Kidney capillary endothelial cell (primary cell): ENCODE data around the gene SRM.
"Not testable (repeated sequence)": the region's sequence is repeated elsewhere in the genome, so short reads cannot be mapped to it uniquely, and the experiment has no call there.

ENCODE experiments used
- DNase-seq: peaks from one replicate; pipeline ENCODE4 v3.0.0-alpha.2; 2018; ENCODE audit warnings: low spot score

SRM gene

GRCh38 chr1:11044849-11045427 is 14.9 kb downstream of the SRM start:
- DNase-seq = no peak

DNA sequence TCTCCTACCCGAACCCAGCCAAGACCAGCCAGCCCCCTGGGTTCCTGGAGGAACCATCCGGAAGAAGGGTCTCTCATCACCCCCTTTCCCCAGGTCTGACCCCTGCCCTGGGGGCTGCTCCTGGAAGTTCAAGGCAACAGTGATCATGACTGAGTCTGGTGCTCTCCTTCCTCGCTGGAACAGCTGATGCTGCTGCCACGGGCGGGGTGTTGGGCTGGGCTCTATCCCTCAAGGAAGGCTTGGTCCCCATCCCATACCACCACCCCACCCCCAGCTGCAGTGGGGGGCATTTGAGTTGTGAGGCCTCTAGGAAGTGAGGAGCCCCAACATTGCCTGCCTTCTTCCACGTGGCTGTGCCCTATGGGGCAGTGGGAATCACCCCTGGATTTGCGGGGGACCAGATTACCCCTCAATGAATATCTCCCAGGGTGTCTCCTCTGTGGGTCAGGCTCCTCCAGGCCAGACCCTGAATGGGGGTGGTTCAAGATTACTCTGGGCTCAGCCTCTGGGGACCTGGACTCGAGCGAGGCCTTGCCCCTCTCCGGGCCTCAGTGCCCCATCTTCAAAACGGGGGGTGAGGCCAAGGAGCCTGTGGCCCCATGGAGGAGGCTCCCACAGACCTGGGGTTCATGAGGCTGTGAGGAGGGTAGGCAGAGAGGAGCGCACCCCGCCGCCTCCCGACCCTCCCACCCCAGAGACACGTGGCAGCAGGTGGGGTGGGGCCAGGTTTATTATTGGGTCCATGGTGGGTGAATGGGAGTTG is 15.6 kb downstream of the SRM start:
- no peak for DNase-seq

- no peak for DNase-seq
Measured at GRCh38 chr1:11042995-11043874, 16.6 kb downstream of the SRM start.

DNA sequence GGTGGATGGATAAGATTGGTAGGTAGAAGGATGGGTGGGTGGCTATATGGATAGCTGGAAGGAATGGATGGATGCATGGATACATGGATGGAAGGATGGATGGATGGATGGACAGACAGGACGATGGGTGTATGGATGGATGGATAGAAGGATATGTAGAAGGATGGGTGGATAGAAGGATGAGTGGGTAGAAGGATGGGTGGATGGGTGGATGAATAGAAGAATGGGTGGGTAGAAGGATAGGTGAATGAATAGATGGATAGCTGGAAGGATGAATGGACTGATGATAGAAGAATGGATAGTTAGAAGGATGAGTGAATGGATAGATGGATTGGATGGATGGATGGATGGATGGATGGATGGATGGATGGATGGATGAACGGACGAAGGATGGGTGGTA is 17.8 kb downstream of the SRM start:
- no peak for DNase-seq

GRCh38 chr1:11041048-11041447 is 18.8 kb downstream of the SRM start:
- DNase-seq = no peak

DNA sequence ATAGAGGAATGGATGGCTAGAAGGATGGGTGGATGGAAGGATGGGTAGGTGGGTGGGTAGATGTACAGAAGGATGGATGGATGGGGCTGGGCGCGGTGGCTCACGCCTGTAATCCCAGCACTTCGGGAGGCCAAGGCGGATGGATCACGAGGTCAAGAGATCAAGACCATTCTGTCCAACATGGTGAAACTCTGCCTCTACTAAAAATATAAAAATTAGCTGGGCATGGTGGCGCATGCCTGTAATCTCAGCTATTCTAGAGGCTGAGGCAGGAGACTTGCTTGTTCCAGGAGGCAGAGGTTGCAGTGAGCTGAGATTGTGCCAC is 19.8 kb downstream of the SRM start:
- not testable (repeated sequence) for DNase-seq

DNA sequence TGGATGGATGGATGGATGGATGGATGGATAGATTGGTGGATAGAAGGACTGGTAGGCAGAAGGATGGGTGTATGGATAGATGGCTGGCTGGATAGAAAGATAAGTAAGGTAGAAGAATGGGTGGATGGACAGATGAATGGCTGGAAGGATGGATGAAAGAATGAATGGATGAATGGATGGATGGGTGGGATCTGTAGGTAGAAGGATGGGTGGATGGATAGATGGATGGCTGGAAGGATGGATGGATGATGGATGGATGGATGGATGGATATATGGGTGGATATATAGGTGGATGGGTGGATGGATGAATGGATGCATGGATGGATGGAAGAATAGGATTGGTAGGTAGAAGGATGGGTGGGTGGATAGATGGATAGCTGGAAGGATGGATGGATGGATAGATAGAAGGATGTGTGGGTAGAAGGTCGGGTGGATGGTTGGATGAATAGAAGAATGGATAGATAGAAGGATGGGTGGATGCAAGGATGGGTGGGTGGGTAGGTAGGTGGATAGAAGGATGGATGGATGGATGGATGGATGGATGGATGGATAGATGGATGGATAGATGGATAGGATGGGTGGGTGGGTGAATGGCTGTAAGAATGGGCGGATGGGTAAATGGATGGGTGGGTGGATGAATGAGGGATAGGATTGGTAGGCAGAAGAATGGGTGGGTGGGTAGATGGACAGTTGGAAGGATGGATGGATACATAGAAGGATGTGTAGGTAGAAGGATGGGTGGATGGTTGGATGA is 20.3 kb downstream of the SRM start:
- no peak for DNase-seq

GRCh38 chr1:11037740-11038182 is 22.1 kb downstream of the SRM start:
- DNase-seq = peak; percentile 83

DNA sequence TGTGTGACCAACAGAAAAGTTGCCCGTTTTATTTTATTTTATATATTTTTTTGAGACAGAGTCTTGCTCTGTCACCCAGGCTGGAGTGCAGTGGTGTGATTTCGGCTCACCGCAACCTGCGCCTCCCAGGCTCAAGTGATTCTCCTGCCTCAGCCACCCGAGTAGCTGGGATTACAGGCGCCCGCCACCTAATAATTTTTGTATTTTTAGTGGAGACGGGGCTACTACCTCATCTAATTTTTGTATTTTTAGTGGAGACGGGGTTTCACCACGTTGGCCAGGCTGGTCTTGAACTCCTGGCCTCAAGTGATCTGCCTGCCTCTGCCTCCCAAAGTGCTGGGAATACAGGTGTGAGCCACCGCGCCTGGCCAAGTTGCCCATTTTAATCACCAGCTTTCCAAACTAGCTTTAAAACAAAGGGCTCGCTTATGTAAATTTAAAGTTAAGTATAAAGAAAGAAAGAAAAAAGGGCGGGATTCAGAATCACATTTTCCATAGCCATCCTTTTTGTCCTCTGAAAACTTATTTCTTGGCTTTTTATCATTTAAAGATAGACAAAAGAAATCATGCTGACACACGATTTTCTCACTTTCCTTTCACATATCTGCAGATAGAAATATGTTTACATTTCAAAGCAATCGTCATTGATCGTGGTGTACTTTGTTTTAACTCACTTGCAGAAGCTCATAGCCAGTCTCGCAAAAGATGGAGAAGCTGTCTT is 22.6 kb downstream of the SRM start:
- not testable (repeated sequence) for DNase-seq

GRCh38 chr1:11031624-11032262 is 28.1 kb downstream of the SRM start:
- no peak for DNase-seq

GRCh38 chr1:11030865-11031264 is 29.0 kb downstream of the SRM start:
- DNase-seq = no peak

DNA sequence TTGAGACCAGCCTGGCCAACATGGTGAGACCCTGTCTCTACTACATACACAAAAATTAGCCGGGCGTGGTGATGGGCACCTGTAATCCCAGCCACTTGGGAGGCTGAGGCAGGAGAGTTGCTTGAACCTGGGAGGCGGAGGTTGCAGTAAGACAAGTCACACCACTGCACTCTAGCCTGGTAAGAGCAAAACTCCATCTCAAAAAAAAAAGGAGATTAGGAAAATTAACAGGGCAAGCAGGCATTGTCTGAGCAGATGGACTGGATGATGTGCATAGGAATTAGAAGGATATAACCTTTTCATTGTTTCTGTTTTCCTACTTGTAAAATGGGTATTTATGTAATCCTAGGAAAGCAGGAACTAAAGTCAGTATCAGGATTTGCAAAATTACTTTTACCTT is 31.8 kb downstream of the SRM start:
- no peak for DNase-seq

- no peak for DNase-seq
Measured at GRCh38 chr1:11027316-11027715, 32.5 kb downstream of the SRM start.

GRCh38 chr1:11026903-11027302 is 32.9 kb downstream of the SRM start:
- no peak for DNase-seq

GRCh38 chr1:11026052-11026451 is 33.8 kb downstream of the SRM start:
- no peak for DNase-seq

GRCh38 chr1:11025618-11026017 is 34.2 kb downstream of the SRM start:
- DNase-seq = no peak

DNA sequence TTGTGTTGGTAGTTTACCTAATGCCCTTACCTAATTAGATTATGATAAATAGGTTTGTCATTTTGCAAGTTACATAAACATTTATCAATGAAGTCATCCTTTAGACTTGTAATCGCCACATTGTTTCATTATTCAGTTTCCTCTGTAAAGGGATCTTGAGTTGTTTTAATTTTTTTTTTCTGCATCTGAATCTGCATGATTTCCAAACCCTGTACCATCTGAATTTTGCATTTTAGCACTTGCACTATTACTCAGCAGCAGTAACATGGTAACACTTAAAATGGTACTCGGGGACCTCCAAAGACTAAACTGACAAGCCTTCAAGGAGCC is 35.0 kb downstream of the SRM start:
- DNase-seq = no peak

- DNase-seq = no peak
Measured at GRCh38 chr1:11024154-11024873, 35.5 kb downstream of the SRM start.

- DNase-seq = no peak
Measured at GRCh38 chr1:11023201-11023600, 36.6 kb downstream of the SRM start.

DNA sequence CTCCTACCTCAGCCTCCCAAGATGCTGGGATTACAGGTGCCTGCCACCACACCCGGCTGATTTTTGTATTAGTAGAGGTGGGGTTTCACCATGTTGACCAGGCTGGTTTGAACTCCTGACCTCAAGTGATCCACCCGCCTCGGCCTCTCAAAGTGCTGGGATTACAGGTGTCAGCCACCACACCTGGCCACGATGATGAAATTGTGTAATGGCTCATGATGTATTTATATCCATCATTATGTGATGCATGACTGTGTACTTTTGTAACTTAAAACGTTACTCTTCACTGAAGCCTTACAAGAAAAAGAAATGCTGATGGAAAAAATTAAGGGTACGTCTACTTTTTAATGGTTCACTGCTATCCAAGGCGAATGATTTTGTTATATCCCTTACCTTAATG is 39.8 kb downstream of the SRM start:
- no peak for DNase-seq

DNA sequence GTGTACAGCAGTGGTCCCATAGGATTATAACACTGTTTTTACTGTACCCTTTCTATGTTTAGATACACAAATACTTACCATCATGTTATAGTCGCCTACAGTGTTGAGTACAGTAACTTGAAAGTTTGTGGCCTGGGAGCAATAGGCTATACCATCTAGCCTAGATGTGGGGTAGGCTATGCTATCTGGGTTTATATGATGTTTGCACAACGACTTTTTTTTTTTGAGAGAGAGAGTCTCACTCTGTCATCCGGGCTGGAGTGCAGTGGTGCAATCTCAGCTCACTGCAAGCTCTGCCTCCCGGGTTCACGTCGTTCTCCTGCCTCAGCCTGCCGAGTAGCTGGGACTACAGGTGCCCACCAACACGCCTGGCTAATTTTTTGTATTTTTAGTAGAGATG is 40.5 kb downstream of the SRM start:
- not testable (repeated sequence) for DNase-seq
